ENCODE data around the gene INPP1.

INPP1 gene

GRCh38 chr2:190365499-190366204 is 22.3 kb downstream of the INPP1 start:
- peak; percentile 21 to 26 for DNase-seq

GRCh38 chr2:190366248-190366753 is 22.9 kb downstream of the INPP1 start:
- DNase-seq, result no peak

- no peak for DNase-seq
Observed at GRCh38 chr2:190367091-190367490, 23.7 kb downstream of the INPP1 start.

- DNase-seq, result no peak
Observed at GRCh38 chr2:190369635-190370034, 26.2 kb downstream of the INPP1 start.

- DNase-seq, result no peak
Observed at GRCh38 chr2:190376083-190376482, 32.7 kb downstream of the INPP1 start.

GRCh38 chr2:190376591-190377245 is 33.3 kb downstream of the INPP1 start:
- peak in 1 of 2 experiments; percentile 34 for DNase-seq

- no peak for DNase-seq
Observed at GRCh38 chr2:190378880-190379237, 35.5 kb downstream of the INPP1 start.

- DNase-seq, result peak in 1 of 2 experiments; percentile 30
Observed at GRCh38 chr2:190379249-190379964, 36.0 kb downstream of the INPP1 start.

- DNase-seq, result no peak
Observed at GRCh38 chr2:190380962-190381412, 37.6 kb downstream of the INPP1 start.

GRCh38 chr2:190382851-190383250 is 39.5 kb downstream of the INPP1 start:
- peak; percentile 12 to 71 for DNase-seq

GRCh38 chr2:190387422-190387821 is 44.0 kb downstream of the INPP1 start:
- no peak for DNase-seq

- no peak for DNase-seq
Observed at GRCh38 chr2:190396271-190396670, 52.9 kb downstream of the INPP1 start.

GRCh38 chr2:190402986-190403603 is 59.7 kb downstream of the INPP1 start:
- no peak for DNase-seq

GRCh38 chr2:190404487-190404886 is 61.1 kb downstream of the INPP1 start:
- DNase-seq, result no peak

GRCh38 chr2:190405070-190405469 is 61.7 kb downstream of the INPP1 start:
- no peak for DNase-seq

- DNase-seq, result no peak
Observed at GRCh38 chr2:190405995-190406394, 62.6 kb downstream of the INPP1 start.

GRCh38 chr2:190406805-190407204 is 63.4 kb downstream of the INPP1 start:
- no peak for DNase-seq

- DNase-seq, result peak; percentile 31 to 57
Observed at GRCh38 chr2:190407246-190407661, 63.9 kb downstream of the INPP1 start.

GRCh38 chr2:190407662-190408537 is 64.5 kb downstream of the INPP1 start, which contains the start of gene MFSD6:
MFSD6 (plus strand) TSS chr2:190408355; CDS start chr2:190436030, 27,675 bp downstream.
- peak; percentile 51 to 66 for DNase-seq

- peak; percentile 80 to 91 for DNase-seq
Observed at GRCh38 chr2:190408538-190409271, 65.3 kb downstream of the INPP1 start.

- DNase-seq, result peak in 1 of 2 experiments; percentile 60
Observed at GRCh38 chr2:190409616-190410015, 66.2 kb downstream of the INPP1 start.
